WTC11 (cell line): ENCODE data around the gene STH. TPM values are rescaled to one million over a fixed set of nuclear protein-coding genes. Genes with fewer than 3 reads are reported as not detected.

Source experiments
- ATAC-seq: fragments of 200-7000 bp; cut with Tn5 transposase; 2 replicates; pipeline ENCODE4 v1.10.0; 2021; ENCODE audit warnings: mild to moderate bottlenecking, moderate library complexity
- CTCF ChIA-PET: fragments of 300-600 bp; sonication (Branson Sonifier 250); formaldehyde crosslinking; loops from one replicate; lab custom pipeline; 2021; ENCODE audit warnings: antibody characterized with exemption; lab: Charles Lee
- POLR2A ChIA-PET: fragments of 350-600 bp; sonication (Branson Sonifier 250); formaldehyde crosslinking; loops from one replicate; lab custom pipeline; 2021; ENCODE audit warnings: antibody characterized with exemption; lab: Charles Lee
- DNase-seq: peaks from one replicate; pipeline ENCODE4 v3.0.0; 2021; ENCODE audit warnings: low spot score
- H3K27ac Mint-ChIP-seq: 2 replicates; pipeline ENCODE4 v1.8.0; 2021; ENCODE audit warnings: mixed read lengths
- H3K27me3 Mint-ChIP-seq: 2 replicates; pipeline ENCODE4 v1.8.0; 2021; ENCODE audit warnings: low read depth, mild to moderate bottlenecking, moderate library complexity, mixed read lengths
- H3K36me3 Mint-ChIP-seq: 2 replicates; pipeline ENCODE4 v1.8.0; 2021; ENCODE audit warnings: mixed read lengths
- H3K4me1 Mint-ChIP-seq: 2 replicates; pipeline ENCODE4 v1.8.0; 2022; ENCODE audit warnings: mixed read lengths
- H3K4me3 Mint-ChIP-seq: 2 replicates; pipeline ENCODE4 v1.8.0; 2021; ENCODE audit warnings: mild to moderate bottlenecking, moderate library complexity, mixed read lengths
- H3K9me3 Mint-ChIP-seq: 2 replicates; pipeline ENCODE4 v1.8.0; 2021; ENCODE audit warnings: mixed read lengths
- ARID4B ChIP-seq: sonication (generic); formaldehyde crosslinking; IDR thresholded peaks from 2 replicates; pipeline ENCODE4 v1.8.0; 2023; ENCODE audit warnings: missing genetic modification reagents, mild to moderate bottlenecking, borderline replicate concordance
- ATF1 ChIP-seq: sonication (generic); formaldehyde crosslinking; IDR thresholded peaks from 2 replicates; pipeline ENCODE4 v1.8.1; 2023; ENCODE audit warnings: mild to moderate bottlenecking, moderate library complexity, missing genetic modification reagents
- CDX4 ChIP-seq: fragments of 250-450 bp; sonication (Bioruptor Pico); IDR thresholded peaks from 2 replicates; pipeline ENCODE4 v1.9.0; 2021; ENCODE audit warnings: moderate library complexity, mild to moderate bottlenecking, inconsistent platforms, borderline replicate concordance
- CREM ChIP-seq: sonication (generic); formaldehyde crosslinking; IDR thresholded peaks from 2 replicates; pipeline ENCODE4 v1.8.1; 2022; ENCODE audit warnings: mild to moderate bottlenecking, missing genetic modification reagents, moderate library complexity
- CTCF ChIP-seq: fragments of 200-600 bp; IDR thresholded peaks from 2 replicates; pipeline ENCODE4 v1.8.0; 2022; ENCODE audit warnings: antibody characterized with exemption
- FOXJ3 ChIP-seq: sonication (generic); formaldehyde crosslinking; IDR thresholded peaks from 2 replicates; pipeline ENCODE4 v1.9.0; 2021; ENCODE audit warnings: missing genetic modification reagents, mild to moderate bottlenecking, borderline replicate concordance
- FOXP1 ChIP-seq: sonication (generic); formaldehyde crosslinking; IDR thresholded peaks from 2 replicates; pipeline ENCODE4 v1.8.0; 2022; ENCODE audit warnings: missing genetic modification reagents, mild to moderate bottlenecking, moderate library complexity, borderline replicate concordance
- JUN ChIP-seq: sonication (generic); formaldehyde crosslinking; IDR thresholded peaks from 2 replicates; pipeline ENCODE4 v1.8.0; 2023; ENCODE audit warnings: mild to moderate bottlenecking, missing genetic modification reagents
- KAT7 ChIP-seq: sonication (generic); formaldehyde crosslinking; IDR thresholded peaks from 2 replicates; pipeline ENCODE4 v1.8.1; 2023; ENCODE audit warnings: missing genetic modification reagents, mild to moderate bottlenecking, borderline replicate concordance
- MYBL2 ChIP-seq: sonication (generic); formaldehyde crosslinking; IDR thresholded peaks from 2 replicates; pipeline ENCODE4 v1.8.1; 2023; ENCODE audit warnings: mild to moderate bottlenecking, moderate library complexity, missing genetic modification reagents
- PRDM15 ChIP-seq: sonication (generic); formaldehyde crosslinking; IDR thresholded peaks from 2 replicates; pipeline ENCODE4 v1.8.0; 2022; ENCODE audit warnings: missing genetic modification reagents
- SOX15 ChIP-seq: fragments of 250-450 bp; sonication (Bioruptor Pico); IDR thresholded peaks from 2 replicates; pipeline ENCODE4 v1.9.0; 2021; ENCODE audit warnings: mild to moderate bottlenecking
- TEAD4 ChIP-seq: sonication (generic); formaldehyde crosslinking; IDR thresholded peaks from 2 replicates; pipeline ENCODE4 v1.8.0; 2022; ENCODE audit warnings: mild to moderate bottlenecking, missing genetic modification reagents
- ZMAT4 ChIP-seq: fragments of 250-450 bp; sonication (Bioruptor Pico); IDR thresholded peaks from 2 replicates; pipeline ENCODE4 v1.9.0; 2021; ENCODE audit warnings: mild to moderate bottlenecking
- ZNF232 ChIP-seq: sonication (generic); formaldehyde crosslinking; IDR thresholded peaks from 2 replicates; pipeline ENCODE4 v1.8.0; 2022; ENCODE audit warnings: mild to moderate bottlenecking, missing genetic modification reagents
- ZNF263 ChIP-seq: sonication (generic); formaldehyde crosslinking; IDR thresholded peaks from 2 replicates; pipeline ENCODE4 v1.8.1; 2022; ENCODE audit warnings: low read depth, mild to moderate bottlenecking, moderate library complexity, missing genetic modification reagents
- ZNF671 ChIP-seq: fragments of 250-450 bp; sonication (Bioruptor Pico); IDR thresholded peaks from 2 replicates; pipeline ENCODE4 v1.8.0; 2021; ENCODE audit warnings: mild to moderate bottlenecking
- total RNA-seq: library from RNA; stranded (reverse); gene quantifications from 3 replicates; pipeline ENCODE4 v1.2.3, GENCODE V29; 2021

The STH gene
- total RNA-seq, 1 experiment from 2014 or later, result not detected

- ATAC-seq, result no peak
- TF ChIP-seq FOXJ3 (CRISPR knock-in tag) (no peak), JUN (CRISPR knock-in tag) (no peak), TEAD4 (CRISPR knock-in tag) (no peak), ZNF232 (CRISPR knock-in tag) (no peak), SOX15 (CRISPR knock-in tag) (no peak), CDX4 (CRISPR knock-in tag) (no peak), CTCF (no peak), PRDM15 (CRISPR knock-in tag) (no peak), MYBL2 (CRISPR knock-in tag) (no peak), ATF1 (CRISPR knock-in tag) (no peak), ZMAT4 (CRISPR knock-in tag) (no peak), ARID4B (CRISPR knock-in tag) (no peak), ZNF671 (no peak), KAT7 (CRISPR knock-in tag) (no peak), CREM (CRISPR knock-in tag) (no peak), ZNF263 (CRISPR knock-in tag) (no peak), FOXP1 (no peak)
- Mint-ChIP-seq H3K4me1 (no peaks in the 10 kb centered on the region), H3K27ac (no peak overlapping the region), H3K27me3 (no peaks in the 10 kb centered on the region), H3K9me3 (no peaks in the 10 kb centered on the region), H3K36me3 (peaks cover 90% of the 10 kb centered on the region), H3K4me3 (no peak overlapping the region)
- ChIA-PET CTCF (interaction anchor here (0.6 to 1.1 kb wide), 2 partner anchors 75 to 176 kb away, joined by 3 read pairs; no protein-coding TSS in a partner anchor), POLR2A (no interaction called here)
- DNase-seq, result no peak
Measured at GRCh38 chr17:46036491-46036890, 37.4 kb downstream of the STH start.
